Skeletal muscle satellite cell (primary cell): ENCODE data around the gene ARHGEF33.

Experiments used
- H3K27me3 ChIP-seq: 2 replicates; pipeline ENCODE4 v1.7.0; 2013; ENCODE audit warnings: low read length; ENCODE audit not compliant: control insufficient read depth, insufficient read depth
- H3K36me3 ChIP-seq: 2 replicates; pipeline ENCODE4 v1.7.0; 2013; ENCODE audit warnings: mild to moderate bottlenecking, control low read depth, low read length; ENCODE audit not compliant: insufficient read depth
- H3K4me1 ChIP-seq: 2 replicates; pipeline ENCODE4 v1.7.0; 2013; ENCODE audit warnings: low read length; ENCODE audit not compliant: control insufficient read depth, insufficient read depth
- H3K4me2 ChIP-seq: 2 replicates; pipeline ENCODE4 v1.7.0; 2013; ENCODE audit warnings: mild to moderate bottlenecking, low read length
- H3K4me3 ChIP-seq: 2 replicates; pipeline ENCODE4 v1.7.0; 2013; ENCODE audit warnings: low read length
- H3K9ac ChIP-seq: 2 replicates; pipeline ENCODE4 v1.7.0; 2013; ENCODE audit warnings: mild to moderate bottlenecking, low read depth, low read length, moderate library complexity
- H3K9me3 ChIP-seq: replicated peaks from 2 replicates; pipeline ENCODE4 v1.7.0; 2013; ENCODE audit warnings: mild to moderate bottlenecking, control low read depth, low read length

ARHGEF33 gene

DNA sequence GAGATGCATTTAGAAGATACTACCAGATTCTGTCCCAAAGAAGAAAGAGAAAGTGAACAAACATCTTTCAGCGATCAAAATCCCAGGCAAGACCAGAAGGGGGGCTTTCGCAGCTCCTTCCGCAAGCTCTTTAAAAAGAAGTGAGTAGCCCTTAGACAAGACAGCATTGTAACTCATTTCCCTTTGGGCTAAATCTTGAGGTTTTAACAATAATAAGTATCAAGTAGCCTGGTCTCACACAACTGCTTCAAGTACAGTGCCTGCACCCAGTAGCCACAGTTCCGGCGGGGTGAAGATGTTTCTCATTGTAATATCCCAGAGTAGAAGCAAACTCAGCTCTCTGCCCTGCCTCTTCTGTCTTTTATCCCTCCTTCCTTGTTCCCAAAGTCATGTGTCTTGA, 76.3 kb downstream of the ARHGEF33 start:
- H3K4me3 ChIP-seq = no peak overlapping the region
- H3K4me2 ChIP-seq = no peak overlapping the region
- H3K9ac ChIP-seq = no peak overlapping the region
- no peaks in the 10 kb centered on the region for H3K9me3 ChIP-seq
- H3K4me1 ChIP-seq = no peaks in the 10 kb centered on the region
- no peaks in the 10 kb centered on the region for H3K27me3 ChIP-seq
- H3K36me3 ChIP-seq = no peaks in the 10 kb centered on the region

DNA sequence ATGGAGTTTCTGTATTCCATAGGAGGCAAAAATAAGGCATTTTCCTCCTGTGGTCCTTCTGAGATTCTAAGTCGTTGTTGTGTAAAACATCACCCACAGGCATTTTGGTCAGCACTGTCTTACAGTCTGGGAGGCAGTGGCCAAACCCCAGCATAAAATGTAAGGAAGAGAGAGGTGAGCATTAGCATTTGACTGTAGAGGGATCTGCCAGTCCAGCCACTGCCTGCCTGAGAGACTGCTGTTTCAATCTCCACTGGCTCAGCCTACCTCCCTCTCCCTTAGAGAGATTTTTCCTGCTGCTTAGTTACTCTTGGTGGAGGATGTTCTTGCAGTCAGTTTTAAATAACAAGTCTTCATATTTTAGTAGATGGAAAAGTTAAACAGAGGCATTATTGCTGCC, 77.0 kb downstream of the ARHGEF33 start:
- H3K4me3 ChIP-seq = no peak overlapping the region
- H3K27me3 ChIP-seq = no peaks in the 10 kb centered on the region
- H3K9ac ChIP-seq = no peak overlapping the region
- no peak overlapping the region for H3K4me2 ChIP-seq
- no peaks in the 10 kb centered on the region for H3K4me1 ChIP-seq
- H3K36me3 ChIP-seq = no peaks in the 10 kb centered on the region
- H3K9me3 ChIP-seq = no peaks in the 10 kb centered on the region

DNA sequence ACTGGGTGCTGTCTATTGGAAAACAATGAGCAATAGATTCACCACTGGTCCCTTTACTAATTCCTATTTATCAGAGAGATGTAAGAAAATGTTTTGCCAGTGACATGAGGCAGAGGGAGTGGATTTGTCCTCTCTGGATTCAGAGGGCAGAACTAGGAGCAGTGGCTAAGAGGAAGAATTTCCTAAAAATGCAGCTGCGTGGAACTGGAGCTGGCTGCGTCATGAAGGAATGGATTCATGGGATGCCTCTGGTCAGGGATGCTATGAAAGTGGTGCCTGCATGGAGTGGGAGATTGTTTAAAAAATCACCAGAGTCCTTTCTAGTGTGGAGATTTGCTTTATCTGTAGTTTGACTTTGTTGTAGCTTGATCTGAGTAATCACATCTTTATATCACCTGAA, 78.3 kb downstream of the ARHGEF33 start:
- Histone ChIP-seq H3K27me3 (no peaks in the 10 kb centered on the region), H3K9me3 (no peaks in the 10 kb centered on the region), H3K36me3 (no peaks in the 10 kb centered on the region)

DNA sequence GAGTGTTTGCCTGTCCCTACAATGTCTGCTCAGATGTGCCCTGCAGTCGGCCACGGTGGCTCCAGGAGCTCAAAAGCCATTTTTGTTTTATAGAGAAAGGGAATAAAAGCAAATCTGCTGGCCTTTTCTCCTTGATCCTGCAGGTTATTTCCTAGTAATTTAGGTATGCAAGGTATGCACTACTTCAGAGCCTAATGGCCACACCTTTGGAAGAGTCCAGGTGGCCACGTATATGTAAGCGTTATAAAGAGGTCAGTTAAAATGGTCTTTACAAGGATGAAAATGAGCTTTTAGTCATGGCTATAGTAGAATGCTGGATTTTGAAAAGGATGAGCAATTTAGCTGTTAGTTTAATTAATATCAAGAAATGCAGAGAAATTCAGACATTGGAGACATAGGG, 81.7 kb downstream of the ARHGEF33 start:
- Histone ChIP-seq H3K9me3 (no peaks in the 10 kb centered on the region), H3K4me1 (no peaks in the 10 kb centered on the region), H3K4me2 (no peak overlapping the region)

More for the DNA sequence above, 78.3 kb downstream of the ARHGEF33 start:
- Histone ChIP-seq H3K4me3 (no peak overlapping the region), H3K4me1 (no peaks in the 10 kb centered on the region), H3K9ac (no peak overlapping the region), H3K4me2 (no peak overlapping the region)

DNA sequence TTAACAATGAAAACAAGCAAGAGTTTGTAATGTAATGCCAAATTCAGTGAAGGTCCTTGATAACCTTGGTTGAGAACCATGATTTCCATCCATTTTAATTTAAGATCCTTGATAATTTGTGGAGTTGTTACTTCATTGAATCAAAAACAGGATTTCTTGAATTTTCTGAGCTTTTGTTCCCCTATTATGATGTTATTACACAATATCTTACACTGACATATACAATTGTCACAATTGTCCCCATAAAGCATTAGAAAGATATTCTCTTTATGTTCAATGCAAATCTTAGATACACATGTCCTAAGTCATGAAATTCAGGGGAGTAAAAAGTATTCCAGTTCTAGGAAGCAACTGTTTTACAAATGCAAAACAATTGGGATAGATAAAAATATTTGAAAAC, 83.6 kb downstream of the ARHGEF33 start:
- Histone ChIP-seq H3K4me2 (no peak overlapping the region), H3K4me3 (no peak overlapping the region), H3K9me3 (no peaks in the 10 kb centered on the region), H3K9ac (no peak overlapping the region), H3K27me3 (no peaks in the 10 kb centered on the region), H3K36me3 (no peaks in the 10 kb centered on the region), H3K4me1 (no peaks in the 10 kb centered on the region)

More for the DNA sequence above, 81.7 kb downstream of the ARHGEF33 start:
- no peak overlapping the region for H3K9ac ChIP-seq
- H3K27me3 ChIP-seq = no peaks in the 10 kb centered on the region
- no peak overlapping the region for H3K4me3 ChIP-seq
- H3K36me3 ChIP-seq = no peaks in the 10 kb centered on the region

DNA sequence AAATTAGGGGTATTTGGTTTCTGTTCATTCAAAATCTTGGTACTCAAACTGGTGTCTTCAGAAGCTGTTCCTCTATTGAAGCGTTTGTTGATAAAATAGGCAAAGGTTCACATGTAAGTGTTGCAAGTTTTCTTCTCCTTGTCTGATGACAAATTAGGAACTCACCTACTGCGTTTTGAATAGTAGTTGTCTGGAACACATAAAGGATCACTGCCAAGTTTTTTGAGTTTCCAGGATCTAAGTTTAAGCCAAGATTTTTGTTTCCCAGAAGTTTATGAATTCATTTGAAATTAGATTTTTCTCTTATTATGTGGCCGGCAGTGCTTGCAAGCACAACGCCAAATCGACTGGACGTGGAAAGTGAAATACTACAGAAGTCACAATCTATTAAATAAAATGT, 85.4 kb downstream of the ARHGEF33 start:
- H3K4me1 ChIP-seq = no peaks in the 10 kb centered on the region
- no peak overlapping the region for H3K4me3 ChIP-seq
- no peak overlapping the region for H3K9ac ChIP-seq
- H3K27me3 ChIP-seq = no peaks in the 10 kb centered on the region
- no peaks in the 10 kb centered on the region for H3K9me3 ChIP-seq
- H3K36me3 ChIP-seq = no peaks in the 10 kb centered on the region
- H3K4me2 ChIP-seq = no peak overlapping the region

DNA sequence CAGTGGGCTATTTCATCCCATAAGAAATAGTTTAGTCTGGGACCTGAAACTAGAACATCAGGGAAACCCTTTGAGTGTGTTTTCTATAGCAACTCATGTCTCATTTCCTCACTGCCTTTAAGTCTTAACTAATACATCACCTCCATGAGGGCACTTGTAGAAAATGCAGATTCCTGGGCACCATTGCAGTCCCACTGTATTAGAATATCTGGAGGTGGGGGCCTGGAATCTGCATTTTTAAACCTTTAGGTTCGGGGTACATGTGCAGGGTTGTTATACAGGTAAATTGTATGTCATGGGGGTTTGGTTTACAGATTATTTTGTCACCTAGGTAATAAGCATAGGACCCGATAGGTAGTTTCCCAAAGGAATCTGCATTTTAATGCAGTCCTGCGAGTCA, 87.4 kb downstream of the ARHGEF33 start:
- no peaks in the 10 kb centered on the region for H3K36me3 ChIP-seq
- H3K4me1 ChIP-seq = no peaks in the 10 kb centered on the region
- H3K4me3 ChIP-seq = no peak overlapping the region
- no peaks in the 10 kb centered on the region for H3K9me3 ChIP-seq
- H3K4me2 ChIP-seq = no peak overlapping the region
- no peaks in the 10 kb centered on the region for H3K27me3 ChIP-seq
- H3K9ac ChIP-seq = no peak overlapping the region

DNA sequence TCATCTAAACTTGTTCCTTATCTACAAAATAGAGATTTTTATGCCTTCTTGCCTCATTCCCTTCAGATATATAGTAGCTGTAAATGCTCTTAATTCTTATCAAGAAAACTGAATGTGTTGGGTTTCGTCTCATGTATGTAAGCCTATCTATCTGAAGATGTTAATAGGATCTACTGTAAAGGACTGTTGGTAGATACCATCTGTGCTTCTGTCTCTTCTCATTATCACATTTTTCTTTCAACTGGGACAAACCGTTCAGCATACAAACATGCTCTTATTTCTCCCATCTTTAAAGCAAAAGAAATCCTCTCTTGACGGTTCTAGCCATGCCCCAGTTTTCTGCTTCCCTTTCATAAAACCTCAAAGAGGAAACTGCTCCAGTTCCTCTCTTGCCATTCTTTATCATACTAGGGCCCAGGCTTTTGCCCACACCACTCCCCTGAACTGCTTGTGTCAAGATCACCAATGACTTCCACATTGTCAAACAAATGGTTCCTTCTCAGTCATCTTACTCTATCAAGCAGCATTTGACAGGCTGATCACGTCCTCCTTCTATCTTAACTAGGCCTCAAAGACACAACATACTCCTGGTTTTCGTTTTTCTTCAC, 88.7 kb downstream of the ARHGEF33 start:
- Histone ChIP-seq H3K4me1 (no peaks in the 10 kb centered on the region), H3K4me2 (no peak overlapping the region), H3K4me3 (no peak overlapping the region), H3K36me3 (no peaks in the 10 kb centered on the region), H3K27me3 (no peaks in the 10 kb centered on the region), H3K9me3 (no peaks in the 10 kb centered on the region), H3K9ac (no peak overlapping the region)

DNA sequence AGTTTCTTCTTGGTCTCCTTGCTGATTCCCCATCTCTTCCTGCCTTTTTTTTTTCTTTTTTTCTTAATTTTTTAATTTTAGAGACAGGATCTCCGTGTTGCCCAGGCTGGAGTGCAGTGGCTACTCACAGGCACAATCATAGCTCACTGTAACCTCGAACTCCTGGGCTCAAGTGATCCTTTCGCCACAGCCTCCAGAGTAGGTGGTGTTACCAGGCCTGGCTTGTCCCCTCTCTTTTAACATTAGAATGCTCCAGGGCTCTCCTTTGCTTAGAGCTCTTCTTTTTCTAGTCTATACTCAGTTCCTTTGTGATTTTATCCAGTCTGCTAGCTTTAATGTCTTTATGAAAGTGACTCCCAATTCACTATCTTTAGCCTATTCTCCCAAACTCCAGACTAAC, 89.2 kb downstream of the ARHGEF33 start:
- Histone ChIP-seq H3K9me3 (no peaks in the 10 kb centered on the region), H3K4me2 (no peak overlapping the region), H3K4me1 (no peaks in the 10 kb centered on the region), H3K36me3 (no peaks in the 10 kb centered on the region), H3K4me3 (no peak overlapping the region), H3K9ac (no peak overlapping the region), H3K27me3 (no peaks in the 10 kb centered on the region)

DNA sequence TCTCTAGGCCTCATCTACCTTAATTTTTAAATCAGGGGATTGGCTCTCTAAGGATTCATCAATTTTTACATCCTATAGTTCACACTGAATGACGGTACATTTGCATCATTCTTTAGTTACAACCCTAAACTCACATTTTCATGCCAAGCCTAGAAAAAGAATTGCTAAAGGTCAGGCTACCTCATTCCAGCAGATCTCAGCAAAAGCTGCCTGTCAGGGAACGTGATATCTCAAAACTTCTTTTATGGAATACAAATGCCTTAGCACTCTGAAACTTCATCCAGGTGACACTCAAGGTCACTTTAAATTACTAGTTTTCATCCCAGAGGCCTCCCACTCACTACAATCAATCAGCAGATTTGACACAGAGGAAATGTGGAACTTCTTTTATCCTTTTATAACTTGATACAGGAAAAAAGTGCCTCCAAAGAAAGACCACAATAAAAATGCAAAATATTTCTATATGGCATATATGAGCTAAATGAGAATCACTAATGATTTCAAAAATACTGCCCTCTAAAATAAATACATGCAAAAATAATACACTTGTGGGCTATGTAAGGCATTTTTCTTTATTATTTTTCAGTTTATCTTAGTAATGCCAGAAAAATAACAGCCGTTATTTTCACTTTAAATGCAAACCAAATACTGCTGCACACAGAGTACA, 91.5 kb downstream of the ARHGEF33 start:
- H3K4me3 ChIP-seq = no peak overlapping the region
- no peaks in the 10 kb centered on the region for H3K9me3 ChIP-seq
- no peaks in the 10 kb centered on the region for H3K4me1 ChIP-seq
- peaks cover 17% of the 10 kb centered on the region for H3K36me3 ChIP-seq
- no peaks in the 10 kb centered on the region for H3K27me3 ChIP-seq
- H3K9ac ChIP-seq = no peak overlapping the region
- H3K4me2 ChIP-seq = no peak overlapping the region

DNA sequence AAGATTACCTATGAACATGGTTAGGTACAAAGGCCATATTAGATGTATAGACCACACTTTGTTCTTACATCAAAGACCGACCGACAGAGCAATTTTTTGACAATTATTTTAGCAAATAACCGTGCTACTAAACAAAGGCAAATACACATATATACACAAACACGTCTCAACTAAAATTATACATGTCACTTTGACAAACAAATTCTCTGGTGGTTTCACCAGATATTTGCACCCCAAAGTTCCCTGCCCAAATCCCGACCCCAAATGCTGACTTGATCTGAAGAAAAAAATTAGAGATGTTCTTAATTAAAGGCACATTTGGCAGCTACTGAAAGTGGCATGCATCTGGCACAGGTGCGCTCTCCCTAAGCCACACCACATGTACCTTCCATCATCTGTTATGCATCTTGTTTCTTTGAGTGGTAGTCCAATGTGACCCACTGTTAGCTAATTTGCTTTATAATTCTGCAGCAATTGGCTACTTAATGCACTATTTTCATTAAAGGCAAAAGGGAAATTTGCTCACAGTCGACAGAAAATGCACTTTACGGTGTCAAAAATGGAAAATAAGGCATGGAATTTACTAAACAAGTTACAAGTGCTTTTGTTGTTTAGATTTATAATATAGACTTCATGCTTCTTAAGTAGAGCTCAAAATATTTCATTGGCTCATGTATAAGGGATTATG, 92.1 kb downstream of the ARHGEF33 start:
- H3K4me3 ChIP-seq = no peak overlapping the region
- no peaks in the 10 kb centered on the region for H3K4me1 ChIP-seq
- H3K27me3 ChIP-seq = no peaks in the 10 kb centered on the region
- H3K9me3 ChIP-seq = no peaks in the 10 kb centered on the region
- no peak overlapping the region for H3K4me2 ChIP-seq
- H3K36me3 ChIP-seq = peaks cover 24% of the 10 kb centered on the region
- H3K9ac ChIP-seq = no peak overlapping the region

DNA sequence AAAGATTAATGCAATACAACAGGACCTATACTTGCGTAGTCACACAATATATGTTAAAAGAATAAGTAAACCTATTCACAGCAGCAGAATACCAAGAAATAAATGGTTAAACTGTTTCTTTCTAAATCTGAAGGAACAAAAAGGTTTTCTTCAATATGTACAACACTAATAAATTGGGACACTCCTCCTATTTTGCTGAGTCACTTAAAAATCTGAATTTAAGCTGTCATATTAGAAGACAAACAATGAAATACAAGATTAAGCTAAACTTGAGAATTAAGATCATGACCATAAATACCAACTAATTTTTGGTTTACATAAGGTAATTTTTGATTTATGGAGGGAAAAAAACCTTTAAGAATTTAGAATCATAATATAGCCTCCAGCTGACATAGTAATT, 92.8 kb downstream of the ARHGEF33 start:
- Histone ChIP-seq H3K27me3 (no peaks in the 10 kb centered on the region), H3K9me3 (no peaks in the 10 kb centered on the region), H3K4me3 (no peak overlapping the region), H3K36me3 (peaks cover 29% of the 10 kb centered on the region), H3K4me1 (no peaks in the 10 kb centered on the region), H3K9ac (no peak overlapping the region), H3K4me2 (no peak overlapping the region)
